Right renal pelvis (tissue), 4 donors: ENCODE measurements around the gene AGPAT3. TPM values are rescaled to one million over a fixed set of nuclear protein-coding genes. Genes with fewer than 3 reads are reported as not detected.

ENCODE experiments used
- DNase-seq, 4 donors: peaks; one replicate each; pipeline ENCODE4 v3.0.0-alpha.2; 2013; ENCODE audit warnings: low read depth in 4 of 4, low spot score in 3 of 4, missing footprints in 1 of 4
- polyA plus RNA-seq, 4 donors: library from polyadenylated mRNA; unstranded; fragments of 120-200 nt; gene quantifications; one replicate each; pipeline ENCODE4 v1.2.1, GENCODE V29; 2013; ENCODE audit not compliant: insufficient read length in 4 of 4

AGPAT3 gene
- polyA plus RNA-seq, 4 donors: 55.2 to 63.3 (median 59.4) TPM

DNA sequence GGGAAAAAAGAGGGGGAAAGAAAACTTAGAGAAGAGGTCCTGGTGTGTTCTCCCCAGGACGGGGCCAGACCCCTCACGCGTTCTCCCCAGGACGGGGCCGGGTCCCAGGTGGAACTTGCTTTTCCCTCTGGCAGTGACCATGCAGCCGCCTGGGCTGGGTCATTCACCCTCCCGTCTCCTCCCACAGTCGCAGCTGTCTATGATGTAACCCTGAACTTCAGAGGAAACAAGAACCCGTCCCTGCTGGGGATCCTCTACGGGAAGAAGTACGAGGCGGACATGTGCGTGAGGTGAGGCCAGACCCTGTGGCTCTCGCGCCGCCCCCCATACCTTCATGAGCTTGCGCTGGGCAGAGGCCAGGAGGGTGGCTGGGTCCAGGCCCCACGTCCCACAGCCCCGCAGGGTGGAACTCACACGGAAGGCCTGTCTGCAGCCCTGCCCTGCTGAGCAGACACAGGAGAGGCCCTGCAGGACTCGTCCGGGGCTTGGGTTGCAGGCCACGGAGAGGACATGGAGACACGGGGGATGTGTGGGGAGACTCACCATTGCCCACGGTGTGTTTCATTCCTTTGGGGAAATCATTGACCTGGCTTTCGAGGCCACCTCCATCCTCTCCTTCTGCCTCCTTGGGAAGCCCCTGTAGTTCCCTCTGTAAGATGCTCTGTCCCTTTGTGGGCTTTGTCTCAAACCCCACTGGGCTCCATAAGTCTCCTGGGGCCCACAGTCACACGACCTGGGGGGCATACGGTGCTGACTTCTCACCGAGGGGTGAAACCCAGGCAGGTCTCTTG, 106.4 kb downstream of the AGPAT3 start:
- DNase-seq: no peak

DNA sequence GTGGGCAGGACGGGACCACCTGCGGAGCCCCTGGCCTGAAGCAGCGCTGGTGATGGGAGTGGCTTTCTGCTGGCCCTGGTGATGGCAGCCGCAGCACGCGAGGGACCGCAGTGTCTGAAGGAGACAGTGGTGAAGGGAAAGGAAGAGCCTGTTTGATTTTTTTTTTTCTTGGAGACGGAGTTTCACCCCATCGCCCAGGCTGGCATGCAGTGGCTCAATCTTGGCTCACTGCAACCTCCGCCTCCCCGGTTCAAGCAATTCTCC, 106.9 kb downstream of the AGPAT3 start:
- no peak for DNase-seq

DNA sequence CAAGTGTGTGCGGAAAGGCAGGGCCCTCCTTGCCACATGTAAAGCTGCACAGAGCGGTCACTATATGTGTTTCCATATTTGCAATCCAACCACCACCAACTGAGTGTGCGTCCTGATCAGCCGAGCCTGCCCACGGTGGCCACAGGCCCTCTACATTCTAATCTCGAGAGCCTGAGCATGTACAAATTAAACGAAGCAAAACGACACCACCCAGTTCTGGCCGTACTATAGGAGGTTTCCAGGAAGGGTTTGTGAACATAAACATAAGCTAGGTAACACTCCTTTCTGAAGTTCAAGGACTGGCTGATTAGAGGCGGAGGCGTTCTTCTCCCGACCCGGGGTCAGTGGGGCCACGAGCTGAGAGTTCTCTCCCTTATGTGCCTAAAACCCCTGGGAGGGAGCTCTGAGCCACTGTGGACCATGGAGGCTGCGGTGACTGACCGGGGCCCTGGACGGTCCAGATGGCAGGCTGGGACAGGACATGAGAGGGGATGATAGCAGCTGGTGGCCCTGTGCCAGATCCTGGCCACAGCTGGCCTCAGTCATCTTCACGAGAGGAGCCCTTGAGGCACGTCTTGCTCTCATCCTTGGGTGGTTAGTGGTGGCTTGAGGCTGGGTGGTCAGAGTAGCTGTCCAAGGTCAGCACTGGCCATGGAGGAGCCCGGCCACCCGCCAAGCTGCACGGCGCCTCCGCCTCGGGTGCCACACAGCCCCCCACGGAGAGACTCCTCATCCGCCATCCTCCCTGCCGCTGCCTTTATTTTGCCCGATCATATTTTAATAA, 108.0 kb downstream of the AGPAT3 start:
- DNase-seq: no peak

DNA sequence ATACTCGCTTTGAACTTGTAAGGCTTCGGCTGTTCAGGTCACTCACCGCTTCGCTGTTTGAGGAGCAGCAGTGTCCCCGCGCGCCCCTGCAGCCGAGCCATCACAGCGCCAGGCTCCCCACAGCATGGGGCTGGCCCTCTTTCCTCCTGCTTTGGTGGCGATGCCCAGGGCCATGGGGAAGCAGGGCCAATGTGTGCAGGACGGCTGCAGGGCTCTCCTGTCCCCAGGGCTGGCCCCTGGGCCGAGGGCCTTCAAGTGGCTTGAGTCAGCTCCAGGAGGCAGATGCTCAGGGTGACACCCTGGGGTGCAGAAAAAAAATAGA, 108.6 kb downstream of the AGPAT3 start:
- DNase-seq: no peak

DNA sequence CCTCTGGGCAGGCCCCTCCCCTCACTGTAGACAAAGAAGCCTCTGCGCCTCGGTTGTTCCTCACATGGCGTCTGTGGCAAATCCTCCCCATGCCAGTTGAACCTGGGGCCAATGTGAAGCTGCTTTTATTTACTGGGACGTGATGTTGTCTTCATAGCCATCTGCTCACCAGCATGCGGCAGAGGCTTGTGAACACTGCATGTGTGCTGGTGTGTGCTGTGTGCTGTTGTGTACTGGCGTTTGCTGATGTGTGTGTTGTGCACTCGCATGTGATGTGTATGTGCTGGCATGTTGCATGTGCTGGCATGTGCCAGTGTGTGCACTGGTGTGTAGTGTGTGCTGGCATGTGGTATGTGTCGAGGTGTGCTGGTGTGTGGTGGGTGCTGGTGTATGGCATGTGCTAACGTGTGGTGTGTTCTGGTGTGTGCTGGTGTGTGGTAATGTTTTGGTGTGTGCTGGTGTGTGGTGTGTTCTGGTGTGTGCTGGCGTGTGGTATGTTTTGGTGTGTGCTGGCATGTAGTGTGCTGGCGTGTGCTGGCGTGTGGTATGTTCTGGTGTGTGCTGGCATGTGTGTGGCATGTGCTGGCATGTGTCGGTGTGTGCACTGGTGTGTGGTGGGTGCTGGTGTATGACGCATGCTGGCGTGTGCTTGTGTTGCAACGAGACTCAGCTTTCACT, 109.9 kb downstream of the AGPAT3 start:
- DNase-seq: no peak

DNA sequence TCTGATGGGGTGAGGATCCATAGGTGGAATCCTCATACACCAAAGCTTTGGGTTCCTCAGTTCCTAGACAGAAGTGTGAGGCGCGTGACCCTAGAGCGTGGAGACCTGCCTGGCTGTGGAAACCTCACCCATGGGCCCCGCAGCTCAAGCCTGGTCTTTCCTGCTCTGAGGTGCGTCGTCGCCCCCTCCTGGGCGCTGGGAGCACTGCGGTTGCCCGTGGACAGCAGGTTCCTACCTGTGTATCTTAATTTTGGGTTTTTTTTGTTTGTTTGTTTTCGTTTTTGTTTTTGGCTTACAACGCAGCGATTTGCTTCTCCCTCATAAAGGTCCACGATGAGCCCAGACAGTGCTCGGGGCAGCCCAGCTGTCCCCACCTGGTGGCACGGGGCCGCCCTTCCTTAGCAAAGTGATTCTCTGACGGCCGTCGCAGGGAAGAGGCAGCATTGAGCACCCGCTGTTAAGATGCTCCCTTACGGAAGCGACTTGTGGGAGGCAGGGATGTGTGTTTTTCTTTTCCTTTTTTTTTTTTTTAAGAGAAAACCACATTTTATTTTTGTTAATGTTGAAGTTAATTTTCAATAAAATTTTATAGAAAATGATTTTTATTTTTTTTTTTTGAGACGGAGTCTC, 110.6 kb downstream of the AGPAT3 start:
- peak in 1 of 4 donors; percentile 73 for DNase-seq

DNA sequence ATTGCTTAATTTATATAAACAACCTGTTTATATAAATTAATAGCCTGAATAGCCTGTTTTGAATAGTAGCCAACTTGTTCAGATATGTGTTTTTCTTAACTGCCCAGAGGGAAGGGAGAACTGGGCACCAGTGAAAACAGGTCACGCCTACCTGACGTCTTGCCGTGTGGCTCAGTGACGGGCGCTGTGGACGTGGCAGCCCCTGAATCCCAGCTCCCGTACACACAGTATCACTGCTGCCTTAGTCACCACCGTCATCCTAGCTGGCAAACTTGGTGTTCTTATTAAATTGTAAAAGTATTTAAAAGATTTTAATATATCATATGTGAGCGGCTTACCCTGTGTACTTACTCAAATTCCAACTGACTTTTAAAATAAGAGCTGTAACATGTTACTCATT, 111.6 kb downstream of the AGPAT3 start:
- no peak for DNase-seq

DNA sequence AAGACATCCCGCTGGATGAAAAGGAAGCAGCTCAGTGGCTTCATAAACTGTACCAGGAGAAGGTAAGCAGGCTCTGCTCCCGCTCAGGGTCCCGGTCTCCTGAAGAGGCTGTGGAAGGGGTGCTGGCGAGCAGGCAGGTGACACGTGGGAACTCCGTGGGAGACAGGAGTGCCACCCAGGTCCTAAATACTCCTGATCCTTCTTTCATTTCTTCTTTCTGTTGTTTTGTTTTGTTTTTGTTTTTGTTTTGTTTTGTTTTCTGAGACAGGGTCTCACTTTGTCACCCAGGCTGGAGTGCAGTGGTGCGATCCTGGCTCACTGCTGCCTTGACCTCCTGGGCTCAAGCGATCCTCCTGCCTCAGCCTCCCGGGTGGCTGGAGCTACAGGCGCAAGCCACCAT, 113.0 kb downstream of the AGPAT3 start:
- DNase-seq: no peak

DNA sequence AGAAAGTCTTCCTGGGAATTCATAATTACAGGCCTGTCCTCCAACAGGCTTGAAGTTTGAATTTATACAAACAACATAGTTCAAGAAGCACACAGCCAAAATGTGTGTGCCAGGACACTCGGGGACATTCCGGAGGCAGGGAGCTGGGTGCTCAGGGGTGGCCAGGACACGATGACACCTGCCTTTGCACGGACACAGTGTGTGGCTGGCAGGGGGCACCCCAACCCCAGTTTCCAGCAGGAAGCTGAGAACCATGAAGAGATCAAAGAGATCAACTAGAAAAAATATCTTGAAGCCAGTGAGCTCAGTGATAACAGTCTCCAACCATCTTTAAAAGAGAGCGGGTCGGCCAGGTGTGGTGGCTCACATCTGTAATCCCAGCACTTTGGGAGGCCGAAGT, 114.6 kb downstream of the AGPAT3 start:
- DNase-seq: no peak

DNA sequence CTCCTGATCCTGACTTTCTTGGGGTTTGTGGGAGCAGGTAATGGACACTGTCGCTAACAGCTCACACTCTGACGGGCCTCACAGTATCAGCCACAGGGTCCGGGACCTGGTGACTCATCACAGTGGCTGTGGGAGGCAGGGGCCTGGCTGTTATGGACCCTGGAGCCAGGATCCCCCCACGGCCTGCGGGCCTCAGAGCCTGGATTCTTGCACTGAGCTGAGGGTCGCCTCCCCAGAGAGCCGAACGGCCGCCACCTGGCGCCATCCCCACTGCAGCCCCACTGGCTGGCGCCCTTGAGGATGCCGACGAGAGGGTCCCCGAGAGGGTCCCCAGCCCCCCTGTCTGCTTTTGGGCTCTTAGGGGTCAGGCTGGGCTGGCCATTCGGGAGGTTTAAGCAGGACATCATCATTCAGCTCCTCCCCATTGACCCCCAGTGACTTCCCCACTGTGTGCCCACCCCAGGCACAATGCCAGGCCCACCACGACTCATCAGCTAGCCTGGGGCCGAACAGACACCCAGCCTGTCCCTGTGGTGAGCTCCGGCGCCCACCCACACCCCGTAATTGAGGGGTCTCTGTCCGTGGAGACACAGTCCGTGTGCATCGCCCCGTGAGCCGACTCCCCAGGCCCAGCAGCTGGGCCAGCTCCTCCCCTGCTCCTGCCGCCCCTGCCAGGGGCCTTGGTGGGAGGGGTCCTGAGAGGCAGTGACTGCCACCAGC, 116.3 kb downstream of the AGPAT3 start:
- DNase-seq: no peak

DNA sequence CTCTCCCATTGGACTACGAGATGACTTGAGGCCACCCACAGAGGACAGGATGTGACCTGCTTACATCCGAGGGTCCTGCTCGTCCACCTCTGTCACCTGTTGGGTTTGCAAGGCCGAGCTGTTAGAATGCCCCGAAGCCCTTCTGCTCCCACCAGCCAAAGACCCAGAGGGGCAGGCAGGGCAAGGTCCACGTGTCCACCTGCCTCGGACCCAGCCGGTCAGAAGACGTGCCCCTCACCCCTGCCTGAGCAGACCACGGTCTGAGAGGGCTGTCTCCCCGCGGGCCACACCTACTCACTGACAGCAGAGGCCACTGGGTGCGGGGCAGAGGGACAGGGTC, 116.8 kb downstream of the AGPAT3 start:
- DNase-seq: no peak

DNA sequence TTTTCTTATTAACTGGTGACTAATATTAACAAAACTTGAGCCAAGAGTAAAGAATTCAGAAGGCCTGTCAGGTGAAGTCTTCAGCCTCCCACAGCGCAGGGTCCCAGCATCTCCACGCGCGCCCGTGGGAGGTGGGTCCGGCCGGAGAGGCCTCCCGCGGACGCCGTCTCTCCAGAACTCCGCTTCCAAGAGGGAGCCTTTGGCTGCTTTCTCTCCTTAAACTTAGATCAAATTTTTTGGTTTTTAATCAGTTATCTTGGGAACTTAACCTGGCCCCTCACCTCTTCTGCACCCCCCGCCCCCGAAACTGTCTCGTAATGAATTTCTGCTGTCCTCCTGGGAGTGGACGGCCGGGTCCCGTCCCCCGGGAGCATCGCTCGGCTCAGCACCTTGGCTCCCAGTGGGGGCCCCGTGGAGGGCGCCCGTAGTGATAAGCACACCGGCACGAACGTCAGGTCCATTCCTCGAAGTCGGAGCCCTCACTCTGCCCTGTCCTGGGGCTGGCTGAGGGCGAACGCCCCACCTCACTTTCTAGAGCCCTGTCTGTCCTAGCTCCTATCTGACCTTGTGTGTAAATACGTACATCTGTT, 117.6 kb downstream of the AGPAT3 start:
- DNase-seq: no peak

DNA sequence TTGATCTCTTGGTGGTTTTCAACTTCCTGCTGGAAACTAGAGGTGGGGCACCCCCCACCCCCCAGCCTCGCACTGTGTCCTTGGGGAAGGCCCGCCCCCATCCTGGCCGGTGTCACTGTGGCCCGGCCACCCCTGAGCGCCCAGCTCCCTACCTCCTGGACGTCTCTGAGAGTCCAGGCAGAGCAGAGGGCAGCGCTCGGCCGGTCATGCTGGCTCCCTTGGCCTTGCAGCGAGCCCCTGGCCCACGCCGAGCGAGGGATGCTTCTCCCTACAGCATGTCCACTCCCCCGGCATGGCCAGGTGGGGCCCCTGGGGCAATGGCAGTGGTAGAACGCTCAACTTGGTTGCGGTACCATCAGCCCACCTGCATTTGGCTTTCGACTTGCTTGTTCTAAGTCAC, 118.4 kb downstream of the AGPAT3 start:
- no peak for DNase-seq

DNA sequence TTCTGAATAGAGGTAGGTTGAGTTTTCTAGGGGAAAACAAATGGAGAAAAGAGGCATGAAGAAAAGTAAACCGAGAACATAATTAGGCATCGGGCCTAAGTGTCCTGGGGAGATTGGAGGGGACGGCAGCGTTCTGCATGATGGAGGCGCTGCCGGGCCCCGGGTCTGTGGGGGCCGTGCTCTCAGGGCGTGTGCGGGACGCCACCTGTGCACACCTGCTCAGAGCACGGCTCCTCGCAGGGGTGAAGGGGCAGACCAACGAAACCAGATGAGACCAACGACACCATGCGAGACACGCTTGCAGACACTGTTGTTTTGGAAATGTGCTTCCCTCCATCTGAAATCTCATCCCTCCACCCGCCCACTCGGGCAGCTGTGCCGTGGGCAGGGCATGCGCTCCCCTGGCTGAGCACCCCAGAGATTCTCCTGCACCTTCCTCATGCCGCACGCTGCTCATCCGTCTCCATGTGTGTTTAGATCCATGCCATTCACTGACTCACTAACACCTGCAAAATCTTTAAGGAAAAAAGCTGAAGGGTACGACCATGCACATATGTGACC, 118.9 kb downstream of the AGPAT3 start:
- DNase-seq: no peak

DNA sequence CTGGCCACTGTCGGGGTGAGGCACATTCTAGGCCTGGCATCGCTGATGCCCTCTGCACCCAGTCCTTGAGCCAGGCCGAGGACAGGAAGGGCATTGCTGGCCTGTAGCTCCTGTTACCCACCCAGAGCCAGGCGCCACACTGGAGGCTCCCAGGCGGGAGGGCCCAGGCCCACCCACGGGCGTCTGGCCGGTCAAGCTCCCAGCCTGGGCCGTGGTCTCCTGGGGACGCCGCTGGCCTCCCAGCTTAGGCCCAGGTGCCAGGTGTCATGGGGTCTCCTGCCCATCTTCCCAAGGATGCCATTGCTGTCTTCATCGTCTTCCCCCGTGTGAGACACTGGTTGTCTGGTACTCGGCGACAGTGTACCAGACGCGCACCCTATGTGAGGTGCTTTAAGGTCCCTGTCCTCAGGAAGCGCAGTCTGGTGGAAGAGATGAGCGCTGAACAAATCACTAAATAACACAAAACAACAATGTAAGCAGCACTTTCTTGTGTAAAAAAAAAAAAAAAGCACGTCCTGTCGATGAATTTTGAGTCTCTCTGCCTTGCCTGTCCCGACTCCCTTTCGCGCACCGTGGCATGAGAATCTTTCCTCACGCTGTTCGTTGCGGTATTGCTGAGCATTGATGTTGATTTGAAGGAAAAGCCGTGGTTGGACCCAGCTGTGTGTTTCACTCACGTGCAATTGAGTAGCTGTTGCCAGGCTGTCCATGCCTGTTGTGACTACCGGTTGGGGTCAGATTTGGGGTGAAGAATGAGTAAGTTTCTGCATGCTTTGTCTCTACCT, 120.1 kb downstream of the AGPAT3 start:
- DNase-seq: no peak

DNA sequence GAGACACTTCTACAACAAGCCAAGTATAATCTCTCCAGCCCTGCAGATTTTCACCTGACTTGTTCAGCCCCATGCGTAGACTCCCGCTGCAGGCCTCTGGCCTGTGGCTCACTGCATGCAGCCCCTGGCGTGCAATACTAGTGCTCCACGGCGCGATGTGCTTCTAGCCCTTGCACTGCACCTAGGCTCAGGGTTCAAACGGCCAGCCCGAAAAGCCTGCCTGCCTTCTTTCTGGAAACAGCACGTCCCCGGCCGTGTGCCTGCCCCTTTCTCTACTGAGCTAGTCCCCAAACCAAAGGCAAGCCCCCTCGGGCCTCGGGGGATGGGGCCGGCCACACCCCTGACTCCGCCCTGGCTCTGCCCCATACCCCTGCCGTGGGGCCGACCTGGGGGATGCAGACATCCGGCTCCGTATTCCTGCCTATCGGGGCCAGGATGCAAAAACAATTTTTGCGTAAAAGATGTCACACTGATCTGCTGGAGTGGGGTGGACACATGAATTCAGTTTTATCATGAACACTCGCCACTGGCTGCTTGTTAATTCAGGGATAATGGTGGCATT, 120.7 kb downstream of the AGPAT3 start:
- no peak for DNase-seq

DNA sequence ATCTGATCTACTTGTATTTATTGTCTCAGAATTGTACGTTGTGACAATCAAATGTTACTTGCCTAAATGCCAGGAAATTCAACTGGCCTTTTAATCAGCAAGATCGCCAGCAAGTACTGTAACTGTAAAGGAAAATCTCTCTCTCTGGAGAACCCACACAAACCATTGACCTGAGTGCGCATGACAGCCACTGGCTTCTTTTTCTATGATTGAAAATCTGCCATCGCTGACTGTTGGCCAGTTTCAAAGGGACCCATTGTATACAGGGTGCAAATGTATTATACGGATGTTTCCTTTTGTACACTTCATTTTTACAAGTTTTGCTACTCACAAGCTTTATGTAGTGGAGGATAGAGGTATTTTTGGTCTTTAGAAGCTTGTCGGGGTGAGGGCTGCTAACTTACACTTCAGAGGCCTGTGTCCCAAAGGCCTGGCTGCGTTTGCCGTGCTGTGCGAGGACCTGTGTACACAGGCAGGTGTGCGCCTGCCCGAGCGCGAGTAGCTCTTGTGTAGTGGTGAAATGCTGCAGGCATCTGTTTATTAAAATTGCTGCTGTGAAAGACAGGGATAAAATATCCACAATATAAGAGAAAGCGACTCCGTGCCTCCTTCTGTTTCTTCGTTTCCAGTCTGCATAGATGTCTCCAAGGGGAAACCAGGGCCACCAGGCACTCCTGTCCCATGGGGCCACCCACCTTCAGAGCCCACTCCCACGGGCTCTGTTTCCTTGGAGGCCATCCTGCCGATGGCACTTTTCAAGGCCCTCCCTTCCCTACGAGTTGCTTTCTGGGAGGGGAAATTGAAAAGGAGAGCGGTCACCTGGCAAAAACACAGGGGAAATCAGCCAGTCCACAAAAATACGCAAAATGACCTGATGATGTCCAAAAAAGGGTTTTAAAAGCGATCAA, 121.8 kb downstream of the AGPAT3 start:
- no peak for DNase-seq

DNA sequence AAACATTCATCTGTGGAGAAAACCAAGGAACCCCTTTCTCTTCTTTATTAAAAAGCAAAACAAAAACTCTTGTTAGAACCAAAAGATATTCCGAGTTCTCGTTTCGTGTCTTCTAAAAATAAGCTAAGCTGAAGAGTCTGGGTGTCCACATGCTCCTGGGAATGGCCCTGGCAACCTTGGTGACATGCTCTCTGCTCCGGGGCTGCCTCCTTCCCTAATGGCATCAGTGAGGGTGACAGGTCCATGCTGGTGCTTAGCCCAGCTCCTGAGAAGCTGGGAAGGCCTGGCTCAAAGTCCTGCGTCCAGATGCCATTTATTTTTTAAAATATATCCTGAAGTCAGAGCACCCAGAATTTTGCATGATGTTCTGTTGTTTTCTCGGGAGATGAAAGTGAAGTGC, 122.5 kb downstream of the AGPAT3 start:
- DNase-seq: no peak
